Left cardiac atrium (tissue), 4 donors: ENCODE data around the gene PRG2. TPM values are rescaled to one million over a fixed set of nuclear protein-coding genes. Genes with fewer than 3 reads are reported as not detected.

ENCODE experiments used
- ATAC-seq, 2 donors: fragments of 200-7000 bp; cut with Tn5 transposase; one replicate each; pipeline ENCODE4 v1.9.1; 2020; ENCODE audit warnings: mild to moderate bottlenecking in 2 of 2, moderate library complexity in 2 of 2
- DNase-seq: peaks from one replicate; pipeline ENCODE4 v3.0.0-alpha.2; 2020
- intact Hi-C, 2 donors: fragments of 100-400 bp; cut with DNase I; formaldehyde crosslinking; loops; one replicate each; pipeline versions ENCODE4 v1.14.1 to v1.15.1; 2022 to 2023
- long read RNA-seq: library from polyadenylated mRNA; unstranded; transcript quantifications from one replicate; pipeline ENCODE4 v2.0.0, GENCODE V29; 2021
- total RNA-seq, 2 donors: library from RNA; stranded (reverse); fragmentation: NEBNext Ultra II Directional; extraction: Animal tissue kit (Norgen Biotek cat#: 25700); gene quantifications; one replicate each; pipeline ENCODE4 v1.2.1, GENCODE V29; 2021
- donor health status: DM: no; HTN: yes; CAD: no.
- donor health status: DM: no; HTN: yes; CAD: no; lungs with severe emphysema.
- donor health status: DM: yes; HTN: yes; CAD: no.
- donor health status: Dilated cardiomyopathy.

Gene PRG2, protein sequence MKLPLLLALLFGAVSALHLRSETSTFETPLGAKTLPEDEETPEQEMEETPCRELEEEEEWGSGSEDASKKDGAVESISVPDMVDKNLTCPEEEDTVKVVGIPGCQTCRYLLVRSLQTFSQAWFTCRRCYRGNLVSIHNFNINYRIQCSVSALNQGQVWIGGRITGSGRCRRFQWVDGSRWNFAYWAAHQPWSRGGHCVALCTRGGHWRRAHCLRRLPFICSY
- total RNA-seq, result not detected
- long read RNA-seq, result 0 reads

DNA sequence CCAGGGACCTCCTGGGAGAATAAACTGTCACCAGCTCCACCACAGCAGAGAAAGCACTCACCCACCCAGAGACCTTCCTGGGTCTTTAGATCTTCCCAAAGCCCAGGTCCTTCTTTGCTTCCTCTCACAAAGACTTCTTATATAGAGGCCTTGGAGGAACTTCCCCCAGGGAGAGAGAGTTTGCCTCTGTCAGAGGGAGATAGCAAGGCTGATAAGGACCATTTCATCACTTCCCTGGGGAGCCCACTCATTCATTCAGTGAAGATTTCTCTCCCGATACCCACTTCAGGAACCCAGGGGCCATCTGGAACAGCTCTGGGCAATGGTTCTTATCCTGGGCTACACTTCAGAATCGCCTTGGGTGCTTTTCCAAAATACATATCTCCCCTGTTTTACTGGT is at the start of gene PRG2:
Gene PRG2 (minus strand): TSS at position 116 of the 400 bp plus-strand sequence. CDS start 706 bp downstream, outside the sequence.
- intact Hi-C loops, result no loop called here
- ATAC-seq, result no peak
- DNase-seq, result no peak

- no peak for ATAC-seq
- no peak for DNase-seq
- intact Hi-C loops, result no loop called here
Measured at GRCh38 chr11:57439786-57440185, 49.3 kb upstream of the PRG2 start.

- no peak for ATAC-seq
- no peak for DNase-seq
- intact Hi-C loops, result no loop called here
Measured at GRCh38 chr11:57438345-57439285, 48.2 kb upstream of the PRG2 start.

DNA sequence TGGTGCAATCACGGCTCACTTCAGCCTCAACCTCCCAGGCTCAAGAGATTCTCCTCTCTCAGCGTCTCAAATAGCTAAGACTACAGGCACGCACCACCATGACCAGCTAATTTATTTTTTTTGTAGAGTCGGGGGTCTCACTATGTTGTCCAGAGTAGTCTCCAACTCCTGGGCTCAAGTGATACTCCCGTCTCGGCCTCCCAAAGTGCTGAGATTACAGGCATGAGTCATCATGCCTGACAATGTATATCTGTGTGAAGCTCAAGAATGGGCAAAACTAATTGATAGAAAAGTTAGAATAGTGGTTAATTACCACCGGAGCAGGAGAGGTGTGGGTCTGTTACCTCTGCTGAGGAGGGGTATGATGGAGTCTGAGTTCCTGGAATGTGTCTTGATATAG is 45.6 kb upstream of the PRG2 start:
- intact Hi-C loops, result no loop called here
- ATAC-seq (no peak), DNase-seq (no peak)

DNA sequence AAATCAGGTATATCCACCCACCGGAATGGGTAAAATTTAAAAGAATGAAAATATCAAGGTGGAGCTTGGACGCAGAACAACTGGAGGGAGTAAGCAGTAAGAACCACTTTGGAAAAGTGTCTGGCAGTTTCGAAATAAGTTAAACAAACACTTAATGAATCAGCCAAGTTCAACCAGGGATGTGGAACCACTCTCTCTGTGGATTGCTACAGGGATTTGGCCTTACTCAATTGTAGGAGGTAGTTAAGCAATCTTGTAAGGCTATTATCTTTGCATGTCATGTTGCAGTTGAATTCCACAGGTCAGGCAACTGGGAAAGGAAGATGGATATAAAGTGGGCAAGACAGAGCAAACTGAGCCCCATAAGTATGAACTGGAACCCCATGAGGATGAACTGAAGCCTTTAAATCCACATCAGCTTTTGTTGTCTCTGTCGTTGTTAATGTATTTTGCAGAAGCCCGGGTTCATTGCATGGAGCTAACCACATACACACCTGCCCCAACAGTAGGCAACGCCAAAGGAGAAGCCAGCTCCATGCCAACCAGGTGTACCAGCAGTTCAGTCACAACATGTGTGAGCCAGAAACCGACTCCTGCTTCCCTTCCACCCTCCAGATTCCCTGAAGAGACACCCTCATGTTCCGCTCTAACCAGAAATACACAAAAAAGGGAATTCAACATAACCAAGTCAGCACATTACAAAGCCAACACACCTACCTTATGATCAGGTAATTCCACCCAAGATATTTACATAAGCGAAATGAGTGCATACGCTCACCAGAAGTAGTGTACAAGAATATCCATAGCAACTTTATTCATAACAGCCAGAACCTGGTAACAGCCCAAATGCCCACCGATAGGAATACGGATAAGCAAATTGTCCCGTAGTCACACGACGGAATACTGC is 44.4 kb upstream of the PRG2 start:
- intact Hi-C loops, result no loop called here
- DNase-seq, result no peak
- peak; percentile 81 to 86 for ATAC-seq

- intact Hi-C loops, result no loop called here
- no peak for DNase-seq
- no peak for ATAC-seq
Measured at GRCh38 chr11:57432714-57433163, 42.3 kb upstream of the PRG2 start.

- ATAC-seq (no peak), DNase-seq (no peak)
- intact Hi-C loops, result no loop called here
Measured at GRCh38 chr11:57432149-57432561, 41.7 kb upstream of the PRG2 start.

GRCh38 chr11:57430952-57431351 is 40.5 kb upstream of the PRG2 start:
- no peak for ATAC-seq
- intact Hi-C loops, result no loop called here
- no peak for DNase-seq

- ATAC-seq (no peak), DNase-seq (no peak)
- intact Hi-C loops, result no loop called here
Measured at GRCh38 chr11:57429946-57430345, 39.5 kb upstream of the PRG2 start.

DNA sequence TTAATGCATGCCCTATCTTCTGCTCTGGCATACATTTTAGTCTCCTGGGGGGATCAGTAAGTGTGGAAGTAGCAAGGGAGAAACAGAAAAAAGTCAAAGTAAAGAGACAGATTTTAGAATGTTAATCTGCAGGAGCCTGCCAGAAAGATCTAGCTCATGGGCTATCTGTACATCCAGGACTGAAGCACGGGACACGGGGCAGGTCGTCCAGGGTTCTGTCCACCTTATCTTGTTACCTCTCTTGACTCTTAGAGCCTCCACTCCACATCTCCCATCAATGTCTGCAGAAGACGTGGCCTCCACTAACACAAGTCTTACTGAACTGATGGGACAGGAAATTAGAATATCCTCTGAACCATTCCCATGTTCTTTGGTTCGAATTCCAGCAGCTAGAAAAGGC is 38.2 kb upstream of the PRG2 start:
- intact Hi-C loops, result no loop called here
- ATAC-seq, result no peak
- no peak for DNase-seq

- ATAC-seq (peak; percentile 41 to 45), DNase-seq (peak; percentile 76)
- intact Hi-C loops, result no loop called here
Measured at GRCh38 chr11:57427727-57428082, 37.3 kb upstream of the PRG2 start.

GRCh38 chr11:57426929-57427726 is 36.7 kb upstream of the PRG2 start, which contains the start of gene SLC43A3:
Gene SLC43A3 (minus strand): TSS chr11:57427121. CDS start chr11:57426172, 949 bp downstream.
- ATAC-seq, result peak; percentile 72 to 82
- peak; percentile 74 for DNase-seq
- intact Hi-C loops, result no loop called here

DNA sequence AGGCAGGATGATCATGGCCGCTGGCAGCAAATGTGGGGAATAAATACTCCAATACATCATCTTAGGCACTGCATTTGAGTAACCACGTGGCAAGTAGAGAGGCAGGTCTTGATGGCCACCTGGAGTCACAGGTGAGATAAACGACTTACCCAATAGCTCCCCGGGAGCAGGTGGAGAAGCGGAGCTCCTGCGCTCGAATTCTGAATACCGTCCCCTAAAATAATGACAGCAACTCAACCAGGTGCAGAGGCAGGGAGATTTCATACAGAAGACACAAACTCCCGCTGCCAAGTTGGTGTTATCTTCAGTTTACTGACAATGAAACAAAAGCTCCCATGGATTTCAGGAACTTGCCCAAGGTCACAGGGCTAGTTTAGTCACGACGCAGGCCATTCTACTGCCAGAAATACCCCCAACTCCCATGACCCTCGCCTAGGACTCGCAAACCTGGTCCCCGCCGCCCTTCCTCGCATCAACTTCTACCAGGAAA is 36.0 kb upstream of the PRG2 start:
- DNase-seq, result no peak
- no peak for ATAC-seq
- intact Hi-C loops, result no loop called here

GRCh38 chr11:57425565-57426438 is 35.4 kb upstream of the PRG2 start:
- DNase-seq (peak; percentile 80), ATAC-seq (peak; percentile 30 to 33)
- intact Hi-C loops, result no loop called here

DNA sequence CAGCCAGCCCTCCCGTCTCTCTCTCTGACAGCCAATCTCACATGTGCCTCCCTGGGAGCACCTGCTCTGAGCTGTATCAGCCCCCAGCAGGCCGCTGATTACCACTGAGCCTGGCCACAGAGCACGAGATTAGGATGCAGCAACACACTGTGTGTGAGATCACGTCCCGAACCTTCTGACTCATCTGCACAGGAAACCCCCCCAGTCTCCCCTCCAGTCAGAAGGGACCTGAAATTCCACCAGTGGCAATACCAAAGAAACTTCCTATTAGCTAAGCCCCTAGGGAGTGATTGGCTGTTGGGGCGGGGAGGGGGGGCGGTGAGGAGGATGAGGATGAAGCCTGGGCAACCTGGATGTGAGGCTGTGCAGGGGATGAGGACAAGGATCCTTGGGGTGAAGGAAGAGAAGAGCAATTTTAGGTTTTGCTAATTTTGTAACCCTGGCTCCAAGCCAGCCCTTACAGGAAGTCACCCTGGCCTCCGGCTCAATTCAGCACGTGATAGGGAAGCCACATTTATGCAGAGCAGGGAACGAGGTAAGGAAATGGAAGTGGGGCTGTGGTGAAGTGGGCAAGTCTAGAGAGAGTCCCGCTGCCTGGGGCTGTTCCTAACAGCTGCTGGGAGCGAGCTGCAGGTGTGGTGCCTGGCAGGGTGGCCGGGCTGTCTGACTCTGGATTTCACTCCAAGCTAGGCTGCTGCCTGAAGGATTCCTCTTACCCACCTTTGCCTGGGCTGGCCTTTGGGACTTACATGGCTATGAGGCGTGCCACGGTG is 34.5 kb upstream of the PRG2 start:
- peak; percentile 85 for DNase-seq
- intact Hi-C loops, result no loop called here
- ATAC-seq, result peak; percentile 48 to 68

- intact Hi-C loops, result no loop called here
- DNase-seq (no peak), ATAC-seq (no peak)
Measured at GRCh38 chr11:57424137-57424791, 33.8 kb upstream of the PRG2 start.
